ENCODE data around the gene LPAR3.

The LPAR3 gene

DNA sequence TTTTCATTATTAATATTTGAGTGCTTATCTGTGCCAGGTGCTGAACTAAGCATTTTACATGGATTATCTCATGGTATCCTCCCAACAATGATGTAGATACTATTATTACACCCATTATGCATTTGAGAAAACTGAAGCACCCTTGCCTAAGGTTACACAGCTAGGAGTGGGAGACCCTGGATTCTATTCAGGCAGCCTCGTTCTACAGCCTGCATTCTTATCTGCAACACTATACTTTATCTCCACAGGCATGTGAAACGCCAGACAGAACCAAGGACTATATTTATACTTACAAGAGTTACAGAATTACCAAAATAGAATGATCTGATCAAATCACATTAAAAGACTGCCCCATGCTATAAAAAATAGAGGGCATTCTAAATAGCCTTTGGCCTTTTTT lies 22.4 kb downstream of the LPAR3 start:
- H3K4me3 ChIP-seq (ENCODE audit: low read depth, low read length), result no peak overlapping the region
- ChIA-PET POLR2A (no interaction called here), CTCF (interaction anchor here (0.8 kb wide), 1 partner anchor 65 kb away, joined by 5 read pairs; no protein-coding TSS in a partner anchor)
- H3K4me1 ChIP-seq (ENCODE audit: control insufficient read depth, insufficient read depth, low read length), result peaks cover 2% of the 10 kb centered on the region; the same call in 1 of the 2 replicates
- TF ChIP-seq TRIM28 (IDR thresholded peaks at IDR 0.05; ENCODE audit: borderline replicate concordance, low read length) (0 out of 2 replicates have a peak, but pooled peaks have one; percentile 17), ZNF654 (tag by site-specific recombination; IDR thresholded peaks at IDR 0.05; ENCODE audit: low read depth) (no peak), ZNF777 (tag by site-specific recombination; IDR thresholded peaks at IDR 0.05; ENCODE audit: borderline replicate concordance) (no peak)
- TF ChIP-seq, protein P1, sequence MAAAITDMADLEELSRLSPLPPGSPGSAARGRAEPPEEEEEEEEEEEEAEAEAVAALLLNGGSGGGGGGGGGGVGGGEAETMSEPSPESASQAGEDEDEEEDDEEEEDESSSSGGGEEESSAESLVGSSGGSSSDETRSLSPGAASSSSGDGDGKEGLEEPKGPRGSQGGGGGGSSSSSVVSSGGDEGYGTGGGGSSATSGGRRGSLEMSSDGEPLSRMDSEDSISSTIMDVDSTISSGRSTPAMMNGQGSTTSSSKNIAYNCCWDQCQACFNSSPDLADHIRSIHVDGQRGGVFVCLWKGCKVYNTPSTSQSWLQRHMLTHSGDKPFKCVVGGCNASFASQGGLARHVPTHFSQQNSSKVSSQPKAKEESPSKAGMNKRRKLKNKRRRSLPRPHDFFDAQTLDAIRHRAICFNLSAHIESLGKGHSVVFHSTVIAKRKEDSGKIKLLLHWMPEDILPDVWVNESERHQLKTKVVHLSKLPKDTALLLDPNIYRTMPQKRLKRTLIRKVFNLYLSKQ (tag by site-specific recombination; IDR thresholded peaks at IDR 0.05; ENCODE audit: borderline replicate concordance), result no peak
- no peaks in the 10 kb centered on the region for H3K36me3 ChIP-seq (ENCODE audit: control insufficient read depth in 2 of 2, insufficient read depth in 1 of 2, low read length in 2 of 2)
- no peak overlapping the region for H3K27ac ChIP-seq (ENCODE audit: extremely low read depth, low read depth, low read length)
- no peaks in the 10 kb centered on the region for H3K9me3 ChIP-seq (ENCODE audit: control insufficient read depth, insufficient read depth, low read depth, low read length)

DNA sequence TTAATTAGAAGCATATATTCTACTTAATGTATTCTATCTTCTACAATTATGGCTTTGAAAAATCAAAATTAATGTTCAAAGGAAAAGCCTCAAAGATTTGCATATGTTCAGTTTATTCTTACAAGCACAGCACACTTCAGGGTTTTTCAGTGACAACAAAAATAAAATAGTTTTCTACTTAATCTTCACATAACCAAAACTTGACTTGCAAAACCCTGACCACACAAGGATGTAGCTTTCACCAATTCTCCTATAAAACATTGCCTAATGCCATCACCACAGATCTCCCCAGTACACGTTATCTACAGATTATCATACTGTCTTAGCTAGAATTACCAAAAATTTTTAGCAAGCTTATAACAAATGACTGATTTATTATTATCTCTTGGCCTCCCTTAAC lies 23.3 kb downstream of the LPAR3 start:
- no peak overlapping the region for H3K27ac ChIP-seq (ENCODE audit: extremely low read depth, low read depth, low read length)
- peaks cover 2% of the 10 kb centered on the region; the same call in 1 of the 2 replicates for H3K4me1 ChIP-seq (ENCODE audit: control insufficient read depth, insufficient read depth, low read length)
- CTCF ChIA-PET, result no interaction called here
- H3K36me3 ChIP-seq (ENCODE audit: control insufficient read depth in 2 of 2, insufficient read depth in 1 of 2, low read length in 2 of 2), result peaks cover 0 to 4% of the 10 kb centered on the region in 2 experiments; a peak in 1 of 3 replicates
- POLR2A ChIA-PET, result no interaction called here
- no peak overlapping the region for H3K4me3 ChIP-seq (ENCODE audit: low read depth, low read length)
- H3K9me3 ChIP-seq (ENCODE audit: control insufficient read depth, insufficient read depth, low read depth, low read length), result no peaks in the 10 kb centered on the region
- TF ChIP-seq, protein P2, sequence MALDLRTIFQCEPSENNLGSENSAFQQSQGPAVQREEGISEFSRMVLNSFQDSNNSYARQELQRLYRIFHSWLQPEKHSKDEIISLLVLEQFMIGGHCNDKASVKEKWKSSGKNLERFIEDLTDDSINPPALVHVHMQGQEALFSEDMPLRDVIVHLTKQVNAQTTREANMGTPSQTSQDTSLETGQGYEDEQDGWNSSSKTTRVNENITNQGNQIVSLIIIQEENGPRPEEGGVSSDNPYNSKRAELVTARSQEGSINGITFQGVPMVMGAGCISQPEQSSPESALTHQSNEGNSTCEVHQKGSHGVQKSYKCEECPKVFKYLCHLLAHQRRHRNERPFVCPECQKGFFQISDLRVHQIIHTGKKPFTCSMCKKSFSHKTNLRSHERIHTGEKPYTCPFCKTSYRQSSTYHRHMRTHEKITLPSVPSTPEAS (tag by site-specific recombination; IDR thresholded peaks at IDR 0.05), result no peak
- no peak for TF ChIP-seq TCF7L2 (IDR thresholded peaks at IDR 0.05; ENCODE audit: borderline replicate concordance, low read depth, low read length)
- TF ChIP-seq, protein P3, sequence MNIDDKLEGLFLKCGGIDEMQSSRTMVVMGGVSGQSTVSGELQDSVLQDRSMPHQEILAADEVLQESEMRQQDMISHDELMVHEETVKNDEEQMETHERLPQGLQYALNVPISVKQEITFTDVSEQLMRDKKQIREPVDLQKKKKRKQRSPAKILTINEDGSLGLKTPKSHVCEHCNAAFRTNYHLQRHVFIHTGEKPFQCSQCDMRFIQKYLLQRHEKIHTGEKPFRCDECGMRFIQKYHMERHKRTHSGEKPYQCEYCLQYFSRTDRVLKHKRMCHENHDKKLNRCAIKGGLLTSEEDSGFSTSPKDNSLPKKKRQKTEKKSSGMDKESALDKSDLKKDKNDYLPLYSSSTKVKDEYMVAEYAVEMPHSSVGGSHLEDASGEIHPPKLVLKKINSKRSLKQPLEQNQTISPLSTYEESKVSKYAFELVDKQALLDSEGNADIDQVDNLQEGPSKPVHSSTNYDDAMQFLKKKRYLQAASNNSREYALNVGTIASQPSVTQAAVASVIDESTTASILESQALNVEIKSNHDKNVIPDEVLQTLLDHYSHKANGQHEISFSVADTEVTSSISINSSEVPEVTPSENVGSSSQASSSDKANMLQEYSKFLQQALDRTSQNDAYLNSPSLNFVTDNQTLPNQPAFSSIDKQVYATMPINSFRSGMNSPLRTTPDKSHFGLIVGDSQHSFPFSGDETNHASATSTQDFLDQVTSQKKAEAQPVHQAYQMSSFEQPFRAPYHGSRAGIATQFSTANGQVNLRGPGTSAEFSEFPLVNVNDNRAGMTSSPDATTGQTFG (tag by site-specific recombination; IDR thresholded peaks at IDR 0.05; ENCODE audit: borderline replicate concordance), result no peak
- TF ChIP-seq, protein P4, sequence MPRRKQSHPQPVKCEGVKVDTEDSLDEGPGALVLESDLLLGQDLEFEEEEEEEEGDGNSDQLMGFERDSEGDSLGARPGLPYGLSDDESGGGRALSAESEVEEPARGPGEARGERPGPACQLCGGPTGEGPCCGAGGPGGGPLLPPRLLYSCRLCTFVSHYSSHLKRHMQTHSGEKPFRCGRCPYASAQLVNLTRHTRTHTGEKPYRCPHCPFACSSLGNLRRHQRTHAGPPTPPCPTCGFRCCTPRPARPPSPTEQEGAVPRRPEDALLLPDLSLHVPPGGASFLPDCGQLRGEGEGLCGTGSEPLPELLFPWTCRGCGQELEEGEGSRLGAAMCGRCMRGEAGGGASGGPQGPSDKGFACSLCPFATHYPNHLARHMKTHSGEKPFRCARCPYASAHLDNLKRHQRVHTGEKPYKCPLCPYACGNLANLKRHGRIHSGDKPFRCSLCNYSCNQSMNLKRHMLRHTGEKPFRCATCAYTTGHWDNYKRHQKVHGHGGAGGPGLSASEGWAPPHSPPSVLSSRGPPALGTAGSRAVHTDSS (tag by site-specific recombination; IDR thresholded peaks at IDR 0.05), result no peak
- TF ChIP-seq, protein P5, sequence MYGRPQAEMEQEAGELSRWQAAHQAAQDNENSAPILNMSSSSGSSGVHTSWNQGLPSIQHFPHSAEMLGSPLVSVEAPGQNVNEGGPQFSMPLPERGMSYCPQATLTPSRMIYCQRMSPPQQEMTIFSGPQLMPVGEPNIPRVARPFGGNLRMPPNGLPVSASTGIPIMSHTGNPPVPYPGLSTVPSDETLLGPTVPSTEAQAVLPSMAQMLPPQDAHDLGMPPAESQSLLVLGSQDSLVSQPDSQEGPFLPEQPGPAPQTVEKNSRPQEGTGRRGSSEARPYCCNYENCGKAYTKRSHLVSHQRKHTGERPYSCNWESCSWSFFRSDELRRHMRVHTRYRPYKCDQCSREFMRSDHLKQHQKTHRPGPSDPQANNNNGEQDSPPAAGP (tag by site-specific recombination; IDR thresholded peaks at IDR 0.05), result no peak
- TF ChIP-seq ZSCAN16 (tag by site-specific recombination; IDR thresholded peaks at IDR 0.05), result no peak
- no peak for TF ChIP-seq ZNF350 (tag by site-specific recombination; IDR thresholded peaks at IDR 0.05)
- no peak for TF ChIP-seq GLI4 (tag by site-specific recombination; IDR thresholded peaks at IDR 0.05)
- TF ChIP-seq ZNF239 (tag by site-specific recombination; IDR thresholded peaks at IDR 0.05), result no peak
- TF ChIP-seq, protein P6, sequence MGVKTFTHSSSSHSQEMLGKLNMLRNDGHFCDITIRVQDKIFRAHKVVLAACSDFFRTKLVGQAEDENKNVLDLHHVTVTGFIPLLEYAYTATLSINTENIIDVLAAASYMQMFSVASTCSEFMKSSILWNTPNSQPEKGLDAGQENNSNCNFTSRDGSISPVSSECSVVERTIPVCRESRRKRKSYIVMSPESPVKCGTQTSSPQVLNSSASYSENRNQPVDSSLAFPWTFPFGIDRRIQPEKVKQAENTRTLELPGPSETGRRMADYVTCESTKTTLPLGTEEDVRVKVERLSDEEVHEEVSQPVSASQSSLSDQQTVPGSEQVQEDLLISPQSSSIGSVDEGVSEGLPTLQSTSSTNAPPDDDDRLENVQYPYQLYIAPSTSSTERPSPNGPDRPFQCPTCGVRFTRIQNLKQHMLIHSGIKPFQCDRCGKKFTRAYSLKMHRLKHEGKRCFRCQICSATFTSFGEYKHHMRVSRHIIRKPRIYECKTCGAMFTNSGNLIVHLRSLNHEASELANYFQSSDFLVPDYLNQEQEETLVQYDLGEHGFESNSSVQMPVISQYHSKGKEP (tag by site-specific recombination; IDR thresholded peaks at IDR 0.05), result no peak
- no peak for TF ChIP-seq RBAK (tag by site-specific recombination; IDR thresholded peaks at IDR 0.05)
- TF ChIP-seq ZNF266 (tag by site-specific recombination; IDR thresholded peaks at IDR 0.05; ENCODE audit: low read depth), result no peak
- no peak for TF ChIP-seq ZNF10 (tag by site-specific recombination; IDR thresholded peaks at IDR 0.05)
- TF ChIP-seq ZBTB20 (tag by site-specific recombination; IDR thresholded peaks at IDR 0.05), result no peak
- no peak for TF ChIP-seq ZNF121 (tag by site-specific recombination; IDR thresholded peaks at IDR 0.05)
- TF ChIP-seq, protein P7, sequence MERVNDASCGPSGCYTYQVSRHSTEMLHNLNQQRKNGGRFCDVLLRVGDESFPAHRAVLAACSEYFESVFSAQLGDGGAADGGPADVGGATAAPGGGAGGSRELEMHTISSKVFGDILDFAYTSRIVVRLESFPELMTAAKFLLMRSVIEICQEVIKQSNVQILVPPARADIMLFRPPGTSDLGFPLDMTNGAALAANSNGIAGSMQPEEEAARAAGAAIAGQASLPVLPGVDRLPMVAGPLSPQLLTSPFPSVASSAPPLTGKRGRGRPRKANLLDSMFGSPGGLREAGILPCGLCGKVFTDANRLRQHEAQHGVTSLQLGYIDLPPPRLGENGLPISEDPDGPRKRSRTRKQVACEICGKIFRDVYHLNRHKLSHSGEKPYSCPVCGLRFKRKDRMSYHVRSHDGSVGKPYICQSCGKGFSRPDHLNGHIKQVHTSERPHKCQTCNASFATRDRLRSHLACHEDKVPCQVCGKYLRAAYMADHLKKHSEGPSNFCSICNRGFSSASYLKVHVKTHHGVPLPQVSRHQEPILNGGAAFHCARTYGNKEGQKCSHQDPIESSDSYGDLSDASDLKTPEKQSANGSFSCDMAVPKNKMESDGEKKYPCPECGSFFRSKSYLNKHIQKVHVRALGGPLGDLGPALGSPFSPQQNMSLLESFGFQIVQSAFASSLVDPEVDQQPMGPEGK (tag by site-specific recombination; IDR thresholded peaks at IDR 0.05), result no peak
- TF ChIP-seq, protein P8, sequence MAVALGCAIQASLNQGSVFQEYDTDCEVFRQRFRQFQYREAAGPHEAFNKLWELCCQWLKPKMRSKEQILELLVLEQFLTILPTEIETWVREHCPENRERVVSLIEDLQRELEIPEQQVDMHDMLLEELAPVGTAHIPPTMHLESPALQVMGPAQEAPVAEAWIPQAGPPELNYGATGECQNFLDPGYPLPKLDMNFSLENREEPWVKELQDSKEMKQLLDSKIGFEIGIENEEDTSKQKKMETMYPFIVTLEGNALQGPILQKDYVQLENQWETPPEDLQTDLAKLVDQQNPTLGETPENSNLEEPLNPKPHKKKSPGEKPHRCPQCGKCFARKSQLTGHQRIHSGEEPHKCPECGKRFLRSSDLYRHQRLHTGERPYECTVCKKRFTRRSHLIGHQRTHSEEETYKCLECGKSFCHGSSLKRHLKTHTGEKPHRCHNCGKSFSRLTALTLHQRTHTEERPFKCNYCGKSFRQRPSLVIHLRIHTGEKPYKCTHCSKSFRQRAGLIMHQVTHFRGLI (tag by site-specific recombination; IDR thresholded peaks at IDR 0.05), result no peak
- no peak for TF ChIP-seq ZNF843 (tag by site-specific recombination; IDR thresholded peaks at IDR 0.05)
